NCI-H1105 (cell line): ENCODE data around the gene CCL13.

Experiments used
- DNase-seq: peaks from one replicate; lab custom pipeline; 2025; lab: John Stamatoyannopoulos, UW

Gene CCL13

GRCh38 chr17:34384822-34385605 is 28.7 kb downstream of the CCL13 start:
- no peak for DNase-seq

- no peak for DNase-seq
Observed at GRCh38 chr17:34386343-34386696, 30.0 kb downstream of the CCL13 start.

- no peak for DNase-seq
Observed at GRCh38 chr17:34386697-34387550, 30.6 kb downstream of the CCL13 start.

- DNase-seq = no peak
Observed at GRCh38 chr17:34387566-34387965, 31.3 kb downstream of the CCL13 start.

- no peak for DNase-seq
Observed at GRCh38 chr17:34389126-34389750, 33.0 kb downstream of the CCL13 start.

- DNase-seq = no peak
Observed at GRCh38 chr17:34390649-34391048, 34.4 kb downstream of the CCL13 start.

- DNase-seq = no peak
Observed at GRCh38 chr17:34391241-34391640, 35.0 kb downstream of the CCL13 start.

GRCh38 chr17:34393401-34393800 is 37.1 kb downstream of the CCL13 start:
- peak; percentile 89 for DNase-seq

GRCh38 chr17:34397265-34397664 is 41.0 kb downstream of the CCL13 start:
- no peak for DNase-seq

GRCh38 chr17:34398990-34399389 is 42.7 kb downstream of the CCL13 start:
- DNase-seq = no peak

GRCh38 chr17:34399725-34400124 is 43.4 kb downstream of the CCL13 start:
- DNase-seq = no peak

GRCh38 chr17:34400301-34400931 is 44.1 kb downstream of the CCL13 start:
- DNase-seq = no peak

- peak; percentile 92 for DNase-seq
Observed at GRCh38 chr17:34401165-34401564, 44.9 kb downstream of the CCL13 start.

- DNase-seq = no peak
Observed at GRCh38 chr17:34403006-34403405, 46.7 kb downstream of the CCL13 start.

- no peak for DNase-seq
Observed at GRCh38 chr17:34406226-34406625, 49.9 kb downstream of the CCL13 start.
